Omental fat pad (tissue), 4 donors: ENCODE results near the gene SMIM33. TPM values are rescaled to one million over a fixed set of nuclear protein-coding genes. Genes with fewer than 3 reads are reported as not detected.
A peak's percentile ranks its signal among the peaks of the same experiment; 100 is the strongest.
"Not testable (repeated sequence)": the region's sequence is repeated elsewhere in the genome, so short reads cannot be mapped to it uniquely, and the experiment has no call there.

Experiments used
- ATAC-seq: fragments of 150-250 bp; one replicate; pipeline ENCODE4 v1.9.1; 2016; ENCODE audit warnings: mild to moderate bottlenecking, moderate library complexity; ENCODE audit not compliant: low FRiP score
- DNase-seq: peaks from one replicate; pipeline ENCODE4 v3.0.0-alpha.2; 2019; ENCODE audit warnings: low spot score
- small RNA-seq: library from RNA; depleted of rRNA; stranded (forward); fragments of <200 nt; gene quantifications from one replicate; pipeline ENCODE3, GENCODE V24; 2016
- total RNA-seq, 4 donors: library from RNA; depleted of rRNA; stranded (reverse); fragments of >200 nt; gene quantifications; one replicate each; pipeline ENCODE4 v1.1.0, GENCODE V29; 2016
- TF ChIP-seq, protein P1 (sequence below), 3 donors: fragments of 450-650 bp; IDR thresholded peaks; one replicate each; pipeline ENCODE4 v1.5.1; 2016 to 2017; ENCODE audit warnings: antibody characterized with exemption in 3 of 3, mild to moderate bottlenecking in 3 of 3, moderate library complexity in 2 of 3

The SMIM33 gene
- total RNA-seq, 4 donors from 2014 or later: not detected

DNA sequence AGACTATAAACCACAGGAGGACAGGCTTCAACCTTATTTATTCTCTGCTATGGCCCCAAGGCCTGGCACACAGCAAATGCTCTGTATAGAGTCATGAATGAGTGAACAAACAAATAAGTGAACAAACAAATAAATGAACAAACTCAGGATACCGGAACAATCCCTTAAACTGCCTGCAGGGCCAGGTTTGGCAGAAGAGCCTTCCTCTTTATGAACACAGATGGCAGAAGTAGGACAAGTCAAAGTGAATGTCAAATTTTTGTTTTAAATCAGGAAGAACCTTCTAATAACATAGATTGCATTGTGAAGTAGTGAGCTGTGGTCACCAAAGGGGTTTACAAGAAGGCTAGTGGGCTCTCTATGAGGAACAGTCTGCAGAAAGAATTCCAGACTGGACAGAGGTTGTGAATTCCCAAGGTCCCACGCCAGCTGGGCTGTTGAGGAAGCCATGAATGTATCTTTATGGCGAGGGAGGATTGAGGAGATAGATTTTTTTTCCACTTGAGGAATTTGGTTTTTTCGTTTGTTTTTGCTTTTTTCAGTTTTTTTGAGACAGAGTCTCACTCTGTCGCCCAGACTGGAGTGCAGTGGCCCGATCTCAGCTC, 42.1 kb downstream of the SMIM33 start:
- ATAC-seq (no peak), DNase-seq (no peak)
- TF ChIP-seq, protein P1, sequence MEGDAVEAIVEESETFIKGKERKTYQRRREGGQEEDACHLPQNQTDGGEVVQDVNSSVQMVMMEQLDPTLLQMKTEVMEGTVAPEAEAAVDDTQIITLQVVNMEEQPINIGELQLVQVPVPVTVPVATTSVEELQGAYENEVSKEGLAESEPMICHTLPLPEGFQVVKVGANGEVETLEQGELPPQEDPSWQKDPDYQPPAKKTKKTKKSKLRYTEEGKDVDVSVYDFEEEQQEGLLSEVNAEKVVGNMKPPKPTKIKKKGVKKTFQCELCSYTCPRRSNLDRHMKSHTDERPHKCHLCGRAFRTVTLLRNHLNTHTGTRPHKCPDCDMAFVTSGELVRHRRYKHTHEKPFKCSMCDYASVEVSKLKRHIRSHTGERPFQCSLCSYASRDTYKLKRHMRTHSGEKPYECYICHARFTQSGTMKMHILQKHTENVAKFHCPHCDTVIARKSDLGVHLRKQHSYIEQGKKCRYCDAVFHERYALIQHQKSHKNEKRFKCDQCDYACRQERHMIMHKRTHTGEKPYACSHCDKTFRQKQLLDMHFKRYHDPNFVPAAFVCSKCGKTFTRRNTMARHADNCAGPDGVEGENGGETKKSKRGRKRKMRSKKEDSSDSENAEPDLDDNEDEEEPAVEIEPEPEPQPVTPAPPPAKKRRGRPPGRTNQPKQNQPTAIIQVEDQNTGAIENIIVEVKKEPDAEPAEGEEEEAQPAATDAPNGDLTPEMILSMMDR (IDR thresholded peaks at IDR 0.05): no peak

DNA sequence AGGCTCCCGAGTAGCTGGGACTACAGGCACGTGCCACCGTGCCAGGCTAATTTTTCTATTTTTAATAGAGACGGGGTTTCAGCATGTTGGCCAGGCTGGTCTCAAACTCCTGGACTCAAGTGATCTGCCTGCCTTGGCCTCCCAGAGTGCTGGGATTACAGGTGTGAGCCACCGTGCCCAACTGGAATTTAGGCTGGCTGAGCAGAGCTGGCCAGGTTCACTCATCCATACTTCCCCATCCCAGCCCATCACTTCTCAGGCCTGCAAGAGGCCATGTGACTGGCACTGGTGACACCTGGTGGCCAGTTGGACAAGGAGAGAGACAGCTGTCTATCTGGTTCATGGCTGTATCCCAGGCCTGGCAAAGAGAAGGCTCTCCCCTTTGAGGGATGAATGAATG, 42.6 kb downstream of the SMIM33 start:
- not testable (repeated sequence) for ATAC-seq
- DNase-seq: peak; percentile 54

GRCh38 chr5:139513852-139514485, 43.2 kb downstream of the SMIM33 start:
- DNase-seq: no peak
- no peak for ATAC-seq
- TF ChIP-seq, protein P1 (IDR thresholded peaks at IDR 0.05): no peak

GRCh38 chr5:139514486-139514856, 43.7 kb downstream of the SMIM33 start:
- no peak for DNase-seq
- ATAC-seq: no peak
- TF ChIP-seq, protein P1 (IDR thresholded peaks at IDR 0.05): no peak

- TF ChIP-seq, protein P1 (IDR thresholded peaks at IDR 0.05): peak in 2 of 3 donors; percentile 68 to 76
- DNase-seq: peak; percentile 88
- ATAC-seq: peak; percentile 99
These were observed 47.1 kb downstream of the SMIM33 start for GRCh38 chr5:139517683-139518564.

Small RNA genes lying within 50 kb of the gene (small RNA-seq; reads per million reads assigned to genes)
- not detected for gene RNU5B-4P

Other genes starting within 250 kb of the SMIM33 start
- 100 to 1,000 TPM; 155 to 222 (median 211) TPM for gene MATR3, start 177.3 kb upstream of the SMIM33 start, total RNA-seq
- 100 to 1,000 TPM in 2 of 4 donors, 10 to 100 TPM in 2; 73.1 to 113 (median 103) TPM for gene PAIP2, start 129.2 kb upstream of the SMIM33 start, total RNA-seq
- not detected for gene SLC23A1, start 87.7 kb upstream of the SMIM33 start, total RNA-seq
- gene MZB1, start 81.1 kb upstream of the SMIM33 start, total RNA-seq: 1 to 10 TPM; 1.1 to 7.0 (median 2.9) TPM
- 1 to 10 TPM in 2 of 4 donors, under 1 TPM in 2; 0.46 to 2.0 (median 1.2) TPM for gene PROB1, start 75.9 kb upstream of the SMIM33 start, total RNA-seq
- gene SPATA24, start 66.9 kb upstream of the SMIM33 start, total RNA-seq: 1 to 10 TPM; 1.8 to 3.3 (median 2.0) TPM
- 1 to 10 TPM; 6.1 to 7.4 (median 6.5) TPM for gene DNAJC18, start 31.5 kb upstream of the SMIM33 start, total RNA-seq
- 10 to 100 TPM; 17.9 to 57.4 (median 35.9) TPM for gene ECSCR, start 8.3 kb upstream of the SMIM33 start, total RNA-seq
- gene STING1, start 11.8 kb downstream of the SMIM33 start, total RNA-seq: 10 to 100 TPM; 32.8 to 93.3 (median 48.7) TPM
- 10 to 100 TPM; 50.4 to 76.9 (median 70.4) TPM for gene UBE2D2, start 90.3 kb downstream of the SMIM33 start, total RNA-seq
- 10 to 100 TPM; 14.9 to 27.3 (median 25.0) TPM for gene CXXC5, start 177.3 kb downstream of the SMIM33 start, total RNA-seq